Stimulated activated CD8-positive, alpha-beta memory T cell treated with anti-CD3 and anti-CD28 coated beads, Interleukin-15, amount 100 ng/mL, for 48 hours (primary cell): ENCODE data around the gene CES5A.
"Not testable (repeated sequence)": the region's sequence is repeated elsewhere in the genome, so short reads cannot be mapped to it uniquely, and the experiment has no call there.

Experiments
- DNase-seq, 2 donors: peaks; one replicate each; pipeline ENCODE4 v3.0.0-alpha.2; 2020; ENCODE audit warnings: low read depth in 2 of 2

CES5A gene

DNA sequence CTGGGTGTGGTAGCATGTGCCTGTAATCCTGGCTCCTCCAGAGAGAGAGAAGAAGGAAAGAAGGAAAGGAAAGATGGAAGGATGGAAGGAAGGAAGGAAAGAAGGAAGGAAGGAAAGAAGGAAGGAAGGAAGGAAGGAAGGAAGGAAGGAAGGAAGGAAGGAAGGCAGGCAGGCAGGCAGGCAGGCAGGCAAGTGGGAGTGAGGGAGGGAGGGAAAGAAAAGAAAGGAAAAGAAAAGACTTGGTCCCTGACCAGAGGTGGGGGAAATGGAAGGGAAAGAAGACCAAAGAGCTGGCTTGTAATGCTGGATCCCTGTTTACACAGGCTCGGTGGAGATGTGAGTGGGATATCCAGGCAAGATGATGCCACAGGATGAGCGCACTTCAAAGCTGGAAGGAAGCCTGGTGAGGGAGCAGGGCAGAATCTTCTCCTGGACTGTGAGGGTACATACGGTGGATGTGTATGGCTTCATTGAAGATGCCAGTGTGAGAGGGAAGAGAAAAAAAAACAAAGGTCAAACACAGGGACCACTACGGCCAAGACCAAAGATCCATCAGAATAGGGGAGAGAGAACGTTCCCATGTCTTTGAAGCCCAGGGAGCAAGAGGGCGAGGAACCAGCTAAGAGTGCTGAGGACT is 44.4 kb downstream of the CES5A start:
- no peak for DNase-seq

- DNase-seq: not testable (repeated sequence)
Measured at GRCh38 chr16:55829232-55829631, 45.9 kb downstream of the CES5A start.

DNA sequence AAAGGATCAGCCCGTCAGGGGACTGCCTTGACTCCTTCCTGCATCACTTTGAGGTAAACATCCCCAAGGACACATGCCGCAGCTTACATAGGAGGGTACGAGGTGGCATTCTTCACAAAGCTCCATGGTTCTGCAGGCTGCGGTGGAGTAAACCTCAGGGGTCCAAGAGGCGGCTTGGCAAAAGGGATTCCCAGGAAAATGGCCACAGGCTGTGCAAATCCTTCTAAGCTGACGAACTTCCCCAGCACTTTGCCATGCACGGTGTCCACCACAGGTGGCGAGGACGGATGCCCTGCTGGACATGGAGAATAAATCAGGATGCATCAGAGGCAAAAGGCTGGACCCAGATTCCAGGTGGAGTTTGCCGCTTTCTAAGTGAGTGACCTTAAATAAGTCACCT is 46.5 kb downstream of the CES5A start:
- DNase-seq: no peak

- no peak for DNase-seq
Measured at GRCh38 chr16:55825115-55825728, 50.0 kb downstream of the CES5A start.

GRCh38 chr16:55824473-55825000 is 50.6 kb downstream of the CES5A start:
- no peak for DNase-seq

DNA sequence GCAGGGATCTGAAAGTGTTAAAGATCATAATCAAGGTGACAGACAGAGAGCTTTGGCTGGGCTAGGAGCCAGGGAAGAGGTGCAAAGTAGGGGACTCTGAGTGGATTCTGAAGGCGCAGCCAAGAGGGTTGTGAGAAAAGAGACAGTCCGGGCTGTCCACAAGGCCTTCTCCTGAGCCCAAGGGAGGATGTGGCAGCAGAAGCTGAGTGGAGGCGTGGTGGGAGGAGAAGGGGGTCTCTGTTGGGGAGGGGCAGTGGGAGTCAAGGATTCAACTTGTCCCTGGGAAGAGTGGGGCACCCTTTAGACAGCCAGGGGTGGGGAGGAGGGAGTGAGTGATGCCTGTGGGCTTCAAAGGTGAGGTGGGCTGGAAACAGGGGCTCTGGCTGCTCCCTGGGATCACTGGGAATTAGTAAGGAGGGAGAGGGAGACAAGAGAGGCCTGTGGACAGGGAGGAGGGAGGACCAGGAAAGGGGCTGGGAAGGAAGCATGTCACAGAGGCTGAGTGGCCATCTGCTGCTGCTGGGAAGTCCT is 52.8 kb downstream of the CES5A start:
- DNase-seq: no peak

GRCh38 chr16:55821210-55821609 is 54.0 kb downstream of the CES5A start:
- DNase-seq: no peak

- DNase-seq: no peak
Measured at GRCh38 chr16:55820615-55821014, 54.6 kb downstream of the CES5A start.

DNA sequence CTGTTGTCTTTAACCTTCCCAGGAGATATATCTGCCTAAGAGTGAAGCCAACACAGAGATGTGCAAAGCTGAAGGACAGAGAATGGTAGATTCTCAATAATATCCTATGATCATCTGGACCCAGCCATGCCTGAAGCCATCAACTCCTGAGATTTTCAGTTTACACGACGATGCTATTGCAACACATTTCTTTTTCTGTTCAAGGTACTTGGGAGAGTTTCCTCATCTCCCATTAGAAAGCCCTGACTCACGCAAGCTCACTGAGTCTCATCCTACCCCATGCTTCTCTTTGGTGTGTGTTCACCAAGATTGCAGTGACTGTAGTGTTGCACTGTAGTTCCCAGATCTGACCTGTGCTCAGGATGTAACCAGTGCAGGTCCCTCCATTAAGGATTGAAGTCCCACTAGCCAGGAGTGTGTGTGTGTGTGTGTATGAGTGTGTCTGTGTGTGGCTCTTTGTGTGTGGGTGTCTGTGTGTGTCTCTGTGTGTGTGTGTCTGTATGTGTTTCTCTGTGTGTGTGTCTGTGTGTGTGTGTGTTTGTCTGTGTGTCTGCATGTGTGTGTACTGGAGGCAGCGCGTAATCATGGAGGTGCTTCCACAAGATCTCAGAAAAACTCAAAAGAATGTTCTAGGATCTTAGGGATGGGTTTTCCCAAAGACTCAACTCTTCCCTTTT is 57.8 kb downstream of the CES5A start:
- no peak for DNase-seq

DNA sequence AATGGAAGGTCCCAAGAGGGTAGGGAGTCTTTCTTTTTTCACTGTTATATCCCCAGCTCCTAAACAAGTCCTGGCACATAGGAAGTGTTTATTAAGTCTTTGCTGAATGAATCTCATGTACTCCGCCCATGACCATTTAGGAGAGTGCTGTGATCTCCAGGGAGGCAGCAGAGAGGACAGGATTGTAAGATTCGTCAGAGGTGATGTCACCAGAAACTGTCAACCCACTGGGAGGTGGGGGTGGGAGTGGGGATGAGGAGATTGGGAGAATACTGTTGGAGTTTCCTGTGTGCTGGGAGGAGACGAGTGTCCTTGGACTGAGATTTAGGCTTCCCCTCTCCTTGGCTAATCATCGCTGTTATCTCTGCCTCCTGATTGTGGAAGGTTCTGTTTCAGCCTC is 59.0 kb downstream of the CES5A start:
- not testable (repeated sequence) for DNase-seq

- no peak for DNase-seq
Measured at GRCh38 chr16:55815320-55815719, 59.9 kb downstream of the CES5A start.

GRCh38 chr16:55814174-55814573 is 61.0 kb downstream of the CES5A start:
- DNase-seq: not testable (repeated sequence)

DNA sequence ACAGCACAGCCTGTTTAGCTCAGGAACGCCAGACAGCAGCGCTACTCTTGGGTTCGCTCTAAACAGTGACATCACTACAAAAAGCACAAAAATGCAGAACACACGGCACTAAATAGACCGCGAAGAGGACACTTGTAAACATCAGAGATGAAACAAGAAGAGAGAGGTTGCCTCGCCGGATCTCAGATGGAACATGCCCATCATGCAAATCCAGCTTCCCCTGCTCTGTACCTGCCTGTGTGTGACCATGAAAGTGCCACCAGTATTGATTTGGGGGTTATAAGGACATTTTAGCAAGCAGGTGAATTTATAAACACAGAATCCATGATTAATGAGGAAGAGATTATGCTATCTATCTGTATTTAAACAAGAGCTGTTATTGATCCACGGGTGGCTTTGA is 61.4 kb downstream of the CES5A start:
- DNase-seq: not testable (repeated sequence)

DNA sequence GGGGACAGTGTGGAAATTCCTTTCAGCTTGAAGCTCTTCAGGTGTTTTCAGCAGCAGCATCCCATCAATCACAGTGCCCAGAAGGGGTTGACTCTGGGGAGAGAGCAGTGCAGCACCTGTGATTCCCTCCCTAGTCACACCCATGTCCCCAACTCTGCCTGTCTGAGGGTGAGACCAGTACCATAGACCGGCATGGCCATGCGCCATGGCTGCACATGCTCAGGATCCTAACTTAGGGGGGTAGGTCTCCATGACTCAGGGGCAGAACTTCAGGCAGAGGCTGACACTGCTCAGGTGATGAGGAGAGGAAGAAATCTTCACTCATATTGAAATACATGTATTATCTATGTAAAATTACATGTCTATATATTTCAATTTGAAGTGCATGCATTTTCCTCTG is 62.2 kb downstream of the CES5A start:
- no peak for DNase-seq

- DNase-seq: no peak
Measured at GRCh38 chr16:55811811-55812210, 63.4 kb downstream of the CES5A start.

- no peak for DNase-seq
Measured at GRCh38 chr16:55810451-55810961, 64.7 kb downstream of the CES5A start.

- no peak for DNase-seq
Measured at GRCh38 chr16:55809851-55810250, 65.3 kb downstream of the CES5A start.

DNA sequence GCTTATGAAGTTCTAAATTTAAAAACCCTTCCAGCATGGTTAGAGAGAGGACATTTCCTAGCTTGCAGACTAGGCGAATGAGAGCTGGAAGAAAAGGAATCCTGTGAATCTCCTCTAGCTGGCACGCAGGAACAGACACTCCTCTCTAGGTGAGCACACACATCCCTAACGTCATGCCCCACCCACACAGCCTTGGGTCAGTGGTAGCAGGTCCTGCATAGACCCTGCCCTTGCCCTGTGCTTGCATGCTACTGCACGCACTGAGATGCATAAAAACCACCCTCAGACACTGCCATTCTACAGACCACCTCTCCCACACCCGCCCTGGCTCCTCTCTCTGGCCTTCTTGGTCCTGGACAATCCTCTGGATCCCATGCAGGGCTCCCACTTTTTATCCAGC is 65.8 kb downstream of the CES5A start:
- DNase-seq: no peak

DNA sequence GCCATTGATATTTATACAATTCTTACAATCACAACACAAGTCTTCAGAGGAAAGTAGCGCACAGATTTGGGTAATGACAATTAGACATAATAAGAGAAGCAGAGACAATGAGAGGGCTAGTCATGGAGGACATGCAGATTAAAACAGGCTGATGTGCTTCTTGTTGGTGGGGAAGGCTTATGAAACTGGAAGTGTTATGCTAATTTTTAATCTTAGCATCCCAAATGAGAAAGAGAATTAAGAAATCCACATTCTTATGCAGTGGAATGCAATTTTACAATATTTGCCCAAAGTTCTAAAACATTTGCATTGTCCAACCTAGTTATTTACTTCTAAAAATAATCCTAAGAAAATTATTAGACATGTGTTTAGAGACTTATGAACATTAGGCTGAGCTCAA is 66.9 kb downstream of the CES5A start:
- not testable (repeated sequence) for DNase-seq

DNA sequence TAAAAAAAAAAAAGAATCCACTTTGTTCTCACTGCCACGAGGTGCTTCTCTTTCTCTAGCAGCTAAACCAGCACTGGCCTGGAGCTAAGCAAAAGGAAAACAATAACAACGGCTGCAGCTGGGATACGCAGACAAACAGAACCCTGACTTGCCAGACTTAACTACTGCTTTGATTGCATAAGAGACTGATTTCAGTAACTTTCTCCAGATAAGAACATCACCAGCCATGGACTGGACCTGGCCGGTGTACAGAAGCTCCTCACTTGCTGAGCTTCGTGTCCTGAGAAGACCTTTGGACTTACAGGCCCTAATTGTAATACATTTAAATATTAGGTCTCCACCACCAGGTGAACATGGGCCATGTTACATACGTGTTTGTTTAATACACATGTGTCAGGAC is 70.1 kb downstream of the CES5A start:
- DNase-seq: not testable (repeated sequence)

DNA sequence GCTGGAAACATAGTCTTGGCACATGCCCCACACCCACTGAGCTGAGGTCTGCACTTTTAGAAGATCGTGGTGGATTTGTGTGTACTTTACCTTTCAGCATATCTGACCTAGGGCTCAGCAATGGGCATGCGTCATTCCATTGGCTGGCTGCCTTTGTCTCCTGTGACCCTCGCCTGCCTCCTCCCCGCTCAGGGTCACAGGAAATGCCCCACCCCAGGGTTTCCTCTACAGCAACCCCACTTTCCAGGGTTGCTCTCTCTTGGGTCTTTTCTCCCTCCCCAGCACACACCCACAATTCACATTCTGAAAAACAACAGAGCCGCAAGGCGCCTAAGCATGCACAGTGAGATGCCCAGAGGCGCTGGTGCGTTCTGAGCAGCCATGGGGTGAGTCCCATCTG is 71.5 kb downstream of the CES5A start:
- DNase-seq: not testable (repeated sequence)
